OCI-LY7 (cell line): ENCODE data around the gene STPG3. TPM values are rescaled to one million over a fixed set of nuclear protein-coding genes. Genes with fewer than 3 reads are reported as not detected.

Experiments used
- BruUV-seq: library from RNA; stranded (reverse); fragments of 400-500 nt; replicated peaks from 2 replicates; lab custom pipeline; 2021; lab: Mats Ljungman, UMichigan
- CTCF ChIA-PET: fragments of 300-600 bp; sonication (Branson Sonifier 250); formaldehyde crosslinking; loops from one replicate; lab custom pipeline; 2022; ENCODE audit warnings: antibody characterized with exemption; ENCODE audit not compliant: unreplicated experiment; lab: Charles Lee
- POLR2A ChIA-PET: fragments of 300-600 bp; sonication (Branson Sonifier 250); formaldehyde crosslinking; loops from one replicate; lab custom pipeline; 2022; ENCODE audit warnings: antibody characterized with exemption; lab: Charles Lee
- DNase-seq: peaks from one replicate; pipeline ENCODE4 v3.0.0-alpha.2; 2015; ENCODE audit warnings: low spot score
- H2AFZ ChIP-seq: fragments of 200-600 bp; sonication (generic), shearing (Covaris generic); 2 replicates; pipeline ENCODE4 v1.6.1; 2014; ENCODE audit warnings: mild to moderate bottlenecking, antibody characterized with exemption, low read length, moderate library complexity
- H3K27ac ChIP-seq: fragments of 200-600 bp; sonication (generic); 2 replicates; pipeline ENCODE4 v1.5.1; 2014; ENCODE audit warnings: mixed run types, low read depth, mild to moderate bottlenecking, moderate library complexity, low read length, inconsistent platforms; ENCODE audit not compliant: poor library complexity, severe bottlenecking
- H3K36me3 ChIP-seq: fragments of 200-600 bp; sonication (generic); 2 replicates; pipeline ENCODE4 v1.6.1; 2014; ENCODE audit warnings: mild to moderate bottlenecking, antibody characterized with exemption, low read length, moderate library complexity, mixed read lengths; ENCODE audit not compliant: insufficient read depth
- H3K4me1 ChIP-seq: fragments of 200-600 bp; sonication (generic); 2 replicates; pipeline ENCODE4 v1.5.1; 2014; ENCODE audit warnings: mild to moderate bottlenecking, low read length; ENCODE audit not compliant: insufficient read depth, poor library complexity, severe bottlenecking
- H3K4me2 ChIP-seq: fragments of 200-600 bp; sonication (generic); 2 replicates; pipeline ENCODE4 v1.6.1; 2014; ENCODE audit warnings: mild to moderate bottlenecking, low read length
- H3K4me3 ChIP-seq: fragments of 200-600 bp; sonication (generic); 2 replicates; pipeline ENCODE4 v1.5.1; 2014; ENCODE audit warnings: mild to moderate bottlenecking, low read depth, low read length; ENCODE audit not compliant: poor library complexity, severe bottlenecking
- H3K79me2 ChIP-seq: fragments of 200-600 bp; sonication (generic); 2 replicates; pipeline ENCODE4 v1.6.1; 2016; ENCODE audit warnings: low read depth, mild to moderate bottlenecking, low read length, moderate library complexity, mixed read lengths; ENCODE audit not compliant: insufficient read depth
- H3K9me2 ChIP-seq: fragments of 200-600 bp; sonication (generic); 2 replicates; pipeline ENCODE4 v1.6.1; 2016; ENCODE audit warnings: mild to moderate bottlenecking, low read length, mixed read lengths; ENCODE audit not compliant: insufficient read depth
- H3K9me3 ChIP-seq: fragments of 200-600 bp; sonication (generic); 2 replicates; pipeline ENCODE4 v1.6.1; 2014; ENCODE audit warnings: mild to moderate bottlenecking, mixed run types, low read length, mixed read lengths
- H4K20me1 ChIP-seq: fragments of 200-600 bp; sonication (generic); 2 replicates; pipeline ENCODE4 v1.6.1; 2014; ENCODE audit warnings: mild to moderate bottlenecking, antibody characterized with exemption, low read length, moderate library complexity, mixed read lengths; ENCODE audit not compliant: insufficient read depth
- CTCF ChIP-seq: fragments of 200-600 bp; sonication (generic); conservative IDR thresholded peaks from 2 replicates; pipeline ENCODE4 v1.5.1; 2014; ENCODE audit warnings: mild to moderate bottlenecking, antibody characterized with exemption, low read length, moderate library complexity, mixed read lengths
- EZH2phosphoT487 ChIP-seq: fragments of 200-600 bp; sonication (generic); IDR thresholded peaks from 2 replicates; pipeline ENCODE4 v1.6.1; 2018; ENCODE audit warnings: low read depth, borderline replicate concordance, mild to moderate bottlenecking, mixed run types, antibody characterized with exemption, low read length, moderate library complexity, mixed read lengths
- intact Hi-C: fragments of 100-400 bp; cut with micrococcal nuclease; formaldehyde crosslinking; loops from one replicate; pipeline ENCODE4 v1.10.0; 2022; ENCODE audit not compliant: unreplicated experiment
- total RNA-seq, 2 experiments: library from RNA; depleted of rRNA in 1 of 2; stranded (reverse); fragments of >200 nt in 1 of 2; shearing (Covaris generic) in 1 of 2; gene quantifications; 2 replicates each; pipeline ENCODE4 v1.2.3, GENCODE V29; 2014 to 2022

Gene STPG3
- total RNA-seq, 2 experiments from 2014 or later: 0.73 to 2.7 TPM

GRCh38 chr9:137296670-137297664 is 45.9 kb downstream of the STPG3 start:
- Histone ChIP-seq H3K4me3 (no peak overlapping the region), H3K27ac (no peak overlapping the region), H3K79me2 (no peaks in the 10 kb centered on the region), H3K4me2 (no peak overlapping the region), H3K4me1 (peaks cover 43% of the 10 kb centered on the region), H4K20me1 (no peaks in the 10 kb centered on the region), H2AFZ (no peak overlapping the region), H3K9me3 (no peaks in the 10 kb centered on the region; the same call in 1 of the 2 replicates), H3K9me2 (no peaks in the 10 kb centered on the region), H3K36me3 (no peaks in the 10 kb centered on the region)
- TF ChIP-seq EZH2phosphoT487 (no peak), CTCF (no peak)
- no TSS peak for BruUV-seq
- peak; percentile 27 for DNase-seq
- CTCF ChIA-PET: no interaction called here
- POLR2A ChIA-PET: no interaction called here
- intact Hi-C loops: no loop called here

- Histone ChIP-seq H3K4me3 (no peak overlapping the region), H3K9me3 (no peaks in the 10 kb centered on the region; the same call in 1 of the 2 replicates), H3K9me2 (no peaks in the 10 kb centered on the region), H3K79me2 (no peaks in the 10 kb centered on the region), H3K4me2 (no peak overlapping the region), H3K36me3 (no peaks in the 10 kb centered on the region), H4K20me1 (no peaks in the 10 kb centered on the region), H3K27ac (no peak overlapping the region), H3K4me1 (peaks cover 49% of the 10 kb centered on the region), H2AFZ (no peak overlapping the region)
- ChIA-PET CTCF (no interaction called here), POLR2A (no interaction called here)
- intact Hi-C loops: no loop called here
- no peak for DNase-seq
- BruUV-seq: no TSS peak
- TF ChIP-seq EZH2phosphoT487 (no peak), CTCF (no peak)
Measured at GRCh38 chr9:137297966-137298365, 46.9 kb downstream of the STPG3 start.
